SHP77 (cell line): ENCODE results near the gene PDE4C.
A peak's percentile ranks its signal among the peaks of the same experiment; 100 is the strongest.

ENCODE experiments used
- DNase-seq, 2 experiments: peaks; one replicate each; lab custom pipeline; 2025; lab: John Stamatoyannopoulos, UW

The PDE4C gene

DNA sequence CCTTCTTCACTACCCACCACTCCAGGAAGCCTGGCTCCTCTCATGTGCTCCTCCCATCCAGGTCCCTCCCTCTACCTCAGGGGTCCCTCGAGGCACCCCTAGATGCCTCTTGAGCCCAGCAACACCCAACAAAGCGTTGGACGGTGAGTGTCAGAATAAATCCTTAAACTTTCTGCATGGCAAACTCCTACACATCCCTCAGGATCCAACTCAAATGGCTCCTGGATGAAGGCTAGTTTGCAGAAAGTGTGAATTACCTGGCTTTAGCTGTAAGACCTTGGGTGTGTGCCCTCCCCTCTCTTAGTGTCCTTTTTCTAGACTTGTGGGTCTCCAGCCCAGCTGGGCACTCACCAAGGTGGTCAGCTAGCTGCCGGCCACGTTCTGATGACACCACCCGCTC, 27.9 kb downstream of the PDE4C start:
- no peak for DNase-seq

DNA sequence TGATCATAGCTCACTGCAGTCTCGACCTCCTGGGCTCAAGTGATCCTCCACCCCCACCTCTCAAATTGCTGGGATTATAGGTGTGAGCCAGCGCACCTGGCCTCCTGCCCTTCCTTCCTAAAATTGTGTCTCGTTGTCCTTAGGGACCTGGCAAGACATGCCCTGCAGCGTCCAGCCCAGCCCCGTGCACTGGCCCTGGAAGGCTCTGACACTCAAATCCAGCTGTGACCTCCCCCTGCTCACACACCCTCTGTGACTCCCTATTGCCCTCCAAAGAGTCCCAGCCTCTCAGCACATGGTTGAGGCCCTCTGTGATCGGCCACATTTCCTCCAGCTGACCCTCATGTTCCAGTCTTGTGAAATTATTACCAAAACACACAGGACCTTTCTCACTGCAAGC, 28.3 kb downstream of the PDE4C start:
- DNase-seq: no peak

DNA sequence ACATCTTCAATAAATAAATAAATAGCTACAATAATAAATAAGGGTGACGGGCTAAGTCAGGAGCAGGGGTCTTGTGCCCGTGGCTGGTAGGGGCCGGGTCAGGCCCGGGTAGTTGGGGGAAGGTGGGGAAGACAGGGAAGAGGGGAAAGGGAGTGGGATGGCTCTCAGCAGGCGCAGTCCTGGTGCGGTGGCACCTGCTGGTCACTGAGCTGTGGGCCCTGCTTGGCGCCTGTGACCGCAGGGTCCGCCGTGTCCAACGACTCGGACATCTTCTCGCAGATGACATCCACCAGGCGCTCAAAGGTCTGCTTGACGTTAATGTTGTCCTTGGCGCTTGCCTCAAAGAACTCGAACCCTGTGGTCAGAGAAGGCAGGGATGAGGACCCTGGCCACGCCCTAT, 28.9 kb downstream of the PDE4C start:
- DNase-seq: no peak

DNA sequence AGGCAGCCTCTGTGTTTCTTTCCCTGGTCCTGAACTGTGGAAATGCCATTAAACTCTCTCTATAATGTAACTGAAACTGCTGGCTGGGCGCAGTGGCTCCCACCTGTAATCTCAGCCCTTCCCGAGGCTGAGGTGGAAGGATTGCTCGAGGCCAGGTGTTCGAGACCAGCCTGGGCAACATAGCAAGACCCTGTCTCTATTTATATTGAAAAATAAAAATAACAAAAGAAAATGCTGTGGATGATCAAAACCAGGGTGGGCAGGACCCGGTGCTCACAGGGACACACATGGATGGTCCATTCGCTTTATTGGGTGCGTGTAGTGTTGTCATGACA, 29.8 kb downstream of the PDE4C start:
- DNase-seq: no peak

DNA sequence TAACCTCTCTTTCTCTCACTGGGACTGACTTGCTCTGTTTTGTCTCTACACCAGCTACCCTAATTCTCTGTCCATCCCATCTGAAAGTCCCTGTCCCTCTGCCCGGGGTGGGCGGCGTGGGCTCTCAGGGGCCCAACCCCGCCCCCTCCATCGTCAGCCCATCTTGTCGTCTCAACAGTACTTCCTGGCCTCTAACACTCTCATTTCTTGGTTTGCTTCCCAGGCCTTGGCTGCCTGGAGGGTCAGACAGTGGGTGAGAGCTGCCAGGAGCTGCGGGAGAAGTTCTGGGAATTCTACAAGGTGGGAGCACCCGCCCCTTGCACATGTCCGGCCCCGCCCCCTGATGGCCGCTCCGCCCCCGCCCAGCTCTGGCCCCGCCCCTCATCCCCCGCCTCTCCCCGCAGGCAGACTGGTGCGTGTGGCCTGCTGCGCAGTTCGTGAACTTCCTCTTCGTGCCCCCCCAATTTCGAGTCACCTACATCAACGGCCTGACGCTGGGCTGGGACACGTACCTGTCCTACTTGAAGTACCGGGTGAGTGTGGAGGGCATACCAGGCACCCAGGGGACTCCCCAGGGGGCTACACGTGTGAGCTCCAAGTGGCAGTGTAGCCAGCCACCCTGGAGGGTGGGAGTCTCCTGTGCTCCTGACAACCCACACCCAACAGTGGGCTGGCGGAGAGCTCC, 31.5 kb downstream of the PDE4C start:
- DNase-seq: no peak

DNA sequence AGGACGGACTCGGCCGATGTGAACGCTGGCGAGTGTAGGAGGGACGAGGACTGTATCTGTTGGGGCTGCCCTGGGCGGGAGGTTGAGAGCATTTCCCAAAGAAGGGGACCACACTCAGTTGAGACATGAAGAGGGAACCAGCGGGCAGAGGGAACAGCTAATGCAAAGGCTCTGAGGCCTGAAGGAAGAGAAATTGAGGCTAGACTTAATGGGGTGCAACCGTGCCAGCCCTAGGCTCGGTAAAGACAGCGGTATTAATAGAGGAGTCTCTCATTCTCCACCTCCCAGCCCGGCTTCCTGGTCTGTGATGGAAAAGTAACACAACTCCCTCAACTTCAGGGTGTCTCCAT, 32.1 kb downstream of the PDE4C start:
- no peak for DNase-seq

DNA sequence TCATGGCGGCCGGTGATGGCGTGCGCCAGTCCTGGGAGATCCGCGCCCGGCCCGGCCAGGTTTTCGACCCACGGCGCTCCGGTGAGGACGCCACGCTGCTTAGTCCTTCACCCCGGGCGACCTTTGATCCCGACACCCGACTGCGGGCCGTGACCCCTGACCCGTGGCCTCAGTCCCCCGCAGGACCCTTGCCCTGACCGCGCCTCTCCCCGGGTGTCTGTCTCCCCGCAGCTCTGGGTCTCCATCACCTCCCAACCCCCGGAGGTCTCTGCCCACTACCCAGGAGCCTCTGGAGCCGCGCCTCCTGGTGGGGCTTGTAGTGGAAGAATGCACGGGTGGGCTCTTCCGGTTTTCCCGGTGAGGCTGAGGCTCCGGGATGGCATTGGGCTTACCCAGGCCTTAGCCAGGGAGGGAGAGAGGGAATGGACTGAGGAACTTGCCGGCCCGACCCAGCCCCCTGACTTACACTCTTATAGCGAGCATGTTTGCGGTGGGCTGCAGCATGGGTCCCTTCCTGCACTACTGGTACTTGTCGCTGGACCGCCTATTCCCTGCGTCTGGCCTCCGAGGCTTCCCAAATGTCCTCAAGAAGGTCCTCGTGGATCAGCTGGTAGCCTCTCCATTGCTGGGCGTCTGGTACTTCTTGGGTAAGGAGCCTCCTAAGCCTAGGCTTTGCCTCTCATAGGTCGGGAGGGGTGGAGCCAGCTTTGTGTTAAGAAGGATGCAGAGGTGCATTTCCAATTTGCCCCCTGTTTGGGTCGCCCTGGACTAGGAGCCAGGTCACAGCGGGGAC, 32.7 kb downstream of the PDE4C start:
- no peak for DNase-seq

DNA sequence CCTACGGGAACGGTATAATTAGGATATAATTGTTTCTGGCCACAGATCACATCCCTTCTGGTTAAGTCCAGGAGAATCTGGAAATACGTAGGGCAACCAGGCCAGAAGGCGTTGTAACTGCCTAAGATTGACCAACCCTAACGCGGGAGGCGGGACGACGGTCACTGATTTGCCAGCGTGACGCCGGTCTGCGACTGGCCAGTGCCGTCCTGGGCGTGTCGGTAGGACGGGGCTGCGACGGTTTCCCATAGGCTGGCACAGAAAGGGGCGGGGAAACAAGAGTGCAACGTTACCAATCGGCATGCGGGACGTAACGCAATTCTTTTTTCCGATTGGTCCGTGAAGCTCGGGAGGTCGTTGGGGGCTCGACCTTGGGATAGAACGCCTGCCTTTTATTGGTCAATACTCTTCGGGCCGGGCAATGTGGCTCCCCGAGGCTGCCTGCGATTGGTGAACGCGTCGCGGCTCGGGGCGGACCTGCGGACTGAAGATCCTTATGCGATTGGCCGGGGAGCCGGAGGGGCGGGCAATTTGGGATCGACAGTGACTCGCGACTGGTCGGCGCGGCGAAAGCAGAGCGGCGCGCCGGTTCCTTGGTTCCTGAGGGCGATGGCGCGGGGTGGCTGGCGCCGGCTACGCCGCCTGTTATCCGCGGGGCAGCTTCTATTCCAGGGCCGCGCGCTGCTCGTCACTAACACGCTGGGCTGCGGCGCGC, 33.4 kb downstream of the PDE4C start, which contains the start of gene MPV17L2:
MPV17L2 (plus strand) TSS at position 546 of the 715 bp plus-strand sequence; CDS start at position 610, 64 bp downstream.
- DNase-seq: peak; percentile 99

DNA sequence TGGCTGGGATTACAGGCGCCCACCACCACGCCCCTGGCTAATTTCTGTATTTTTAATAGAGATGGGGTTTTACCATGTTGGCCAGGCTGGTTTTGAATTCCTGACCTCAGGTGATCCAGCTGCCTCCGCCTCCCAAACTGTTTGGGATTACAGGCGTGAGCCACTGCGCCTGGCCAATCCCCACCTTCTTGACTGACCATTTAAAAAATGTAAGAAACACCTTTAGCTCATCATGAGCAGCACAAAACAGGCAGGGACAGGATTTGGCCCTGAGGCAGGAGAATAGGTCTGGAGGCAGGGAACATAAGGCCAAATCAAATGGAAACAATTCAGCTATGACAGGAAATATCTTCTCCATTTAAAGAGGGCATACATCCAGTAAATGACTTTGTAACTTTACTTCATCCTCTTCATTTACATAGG, 34.6 kb downstream of the PDE4C start:
- no peak for DNase-seq

DNA sequence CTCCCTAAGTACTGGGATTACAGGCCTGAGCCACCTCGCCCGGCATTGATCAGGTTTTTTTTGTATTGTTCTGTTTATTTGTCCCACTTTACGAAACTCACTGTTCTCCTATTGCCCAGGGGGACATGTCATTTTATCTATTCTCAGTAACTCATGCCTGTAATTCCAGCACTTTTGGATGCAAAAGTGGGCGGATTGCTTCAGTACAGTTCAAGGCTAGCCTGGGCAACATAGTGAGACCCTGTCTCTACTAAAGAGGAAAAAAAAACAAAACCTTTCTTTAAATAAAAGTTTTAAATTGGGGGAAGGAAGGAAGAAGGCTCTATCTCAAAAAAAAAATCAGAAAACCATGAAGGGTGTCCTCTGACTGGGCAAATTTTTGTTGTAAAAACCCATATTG, 36.0 kb downstream of the PDE4C start:
- DNase-seq: no peak

DNA sequence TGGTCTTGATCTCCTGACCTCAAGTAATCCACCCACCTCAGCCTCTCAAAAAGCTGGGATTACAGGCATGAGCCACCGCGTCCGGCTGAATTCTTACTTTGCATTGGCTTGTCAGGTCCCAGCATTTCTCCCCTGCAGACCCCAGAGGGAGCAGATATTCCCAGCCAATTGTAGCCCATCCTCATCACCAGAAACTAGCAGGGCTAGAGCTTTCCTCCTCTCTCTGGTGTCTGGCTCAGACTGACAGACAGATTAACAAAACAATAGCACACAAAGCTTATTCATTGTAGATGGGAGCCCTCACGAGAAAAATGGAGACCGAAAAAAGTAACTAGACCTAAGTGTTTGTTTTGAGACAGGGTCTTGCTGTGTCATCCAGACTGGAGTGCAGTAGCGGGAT, 40.7 kb downstream of the PDE4C start:
- no peak for DNase-seq

DNA sequence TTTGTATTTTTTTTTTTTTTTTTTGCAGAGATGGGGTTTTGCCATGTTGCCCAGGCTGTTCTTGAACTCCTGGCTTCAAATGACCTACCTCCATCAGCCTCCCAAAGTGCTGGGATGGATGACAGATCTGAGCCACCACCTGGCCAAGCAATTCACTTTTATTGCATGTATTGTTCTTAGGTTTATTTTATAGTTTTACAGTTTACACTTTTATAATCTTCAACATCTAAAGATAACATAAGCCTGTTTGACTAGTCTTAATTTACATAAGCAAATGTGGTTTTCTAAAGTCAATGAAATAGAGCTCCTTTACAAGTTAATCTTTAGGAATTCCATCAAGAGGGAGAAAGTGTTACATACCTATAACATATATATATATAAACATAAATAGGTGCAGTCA, 42.7 kb downstream of the PDE4C start:
- DNase-seq: no peak

DNA sequence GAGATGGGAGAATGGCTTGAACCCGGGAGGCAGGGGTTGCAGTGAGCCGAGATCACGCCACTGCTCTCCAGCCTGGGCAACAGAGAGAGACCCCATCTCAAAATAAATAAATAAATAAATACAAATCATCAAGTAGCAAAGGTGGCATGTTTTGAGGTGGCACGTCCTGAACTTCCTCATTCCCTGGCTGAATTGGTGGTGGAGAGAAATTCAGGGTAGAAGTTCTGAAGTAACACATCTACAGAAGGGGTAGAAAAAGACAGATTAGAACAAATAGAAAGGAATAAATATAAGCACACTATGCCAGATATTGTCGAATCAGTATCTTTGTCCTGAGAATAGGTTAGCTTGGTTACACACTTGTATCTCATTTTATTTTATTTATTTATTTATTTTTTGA, 46.3 kb downstream of the PDE4C start:
- no peak for DNase-seq

DNA sequence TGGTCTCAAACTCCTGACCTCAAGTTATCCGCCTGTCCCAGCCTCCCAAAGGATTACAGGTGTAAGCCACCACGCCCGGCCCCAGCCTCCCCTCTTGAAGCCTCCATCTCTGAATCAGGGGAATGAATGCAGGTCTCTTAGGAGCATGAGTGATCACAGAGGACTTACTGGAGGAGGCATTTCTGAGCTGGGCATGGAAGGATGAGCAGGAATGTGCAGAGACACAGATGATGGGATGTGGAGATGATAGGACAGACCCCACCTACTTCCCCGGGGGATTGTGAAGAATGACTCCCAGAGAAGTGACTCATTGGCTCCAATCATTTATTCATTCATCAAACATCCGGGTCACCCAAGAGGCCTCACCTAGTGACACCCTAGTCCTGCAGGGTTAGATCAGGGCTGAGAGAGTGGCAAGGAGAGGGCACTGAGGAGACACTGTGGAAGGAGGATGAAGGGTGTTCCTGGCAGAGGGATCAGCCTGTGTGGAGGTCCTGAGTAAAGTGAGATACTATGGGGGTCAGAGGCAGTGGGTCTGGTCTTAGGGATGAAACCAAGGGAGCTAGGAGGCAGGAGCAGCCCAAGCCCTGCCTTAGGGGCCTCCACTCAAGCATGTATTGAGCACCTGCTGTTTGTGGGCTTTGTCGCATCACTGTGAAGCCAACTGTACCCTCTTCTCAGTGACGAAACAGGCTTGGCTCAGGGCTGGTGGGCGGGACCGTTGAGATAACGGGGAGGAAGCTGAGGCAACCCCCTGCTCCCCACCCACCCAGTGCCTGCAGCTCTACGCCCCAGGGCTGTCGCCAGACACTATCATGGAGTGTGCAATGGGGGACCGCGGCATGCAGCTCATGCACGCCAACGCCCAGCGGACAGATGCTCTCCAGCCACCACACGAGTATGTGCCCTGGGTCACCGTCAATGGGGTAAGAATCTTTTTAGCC, 49.6 kb downstream of the PDE4C start:
- no peak for DNase-seq

DNA sequence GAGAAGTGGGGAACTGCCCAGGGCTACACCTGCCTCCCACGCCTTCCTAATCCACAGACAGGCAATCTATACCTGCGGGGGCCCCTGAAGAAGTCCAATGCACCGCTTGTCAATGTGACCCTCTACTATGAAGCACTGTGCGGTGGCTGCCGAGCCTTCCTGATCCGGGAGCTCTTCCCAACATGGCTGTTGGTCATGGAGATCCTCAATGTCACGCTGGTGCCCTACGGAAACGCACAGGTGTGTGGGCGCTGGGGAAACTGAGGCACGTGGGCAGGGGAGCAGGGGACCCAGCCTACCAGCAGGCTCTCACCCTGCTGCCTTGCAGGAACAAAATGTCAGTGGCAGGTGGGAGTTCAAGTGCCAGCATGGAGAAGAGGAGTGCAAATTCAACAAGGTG, 51.3 kb downstream of the PDE4C start:
- no peak for DNase-seq
